ENCODE data around the gene GNB4. TPM values are rescaled to one million over a fixed set of nuclear protein-coding genes. Genes with fewer than 3 reads are reported as not detected.
A peak's percentile ranks its signal among the peaks of the same experiment; 100 is the strongest.

Gene GNB4
- polyA plus RNA-seq, 5 donors: 33.8 to 54.4 (median 43.9) TPM

DNA sequence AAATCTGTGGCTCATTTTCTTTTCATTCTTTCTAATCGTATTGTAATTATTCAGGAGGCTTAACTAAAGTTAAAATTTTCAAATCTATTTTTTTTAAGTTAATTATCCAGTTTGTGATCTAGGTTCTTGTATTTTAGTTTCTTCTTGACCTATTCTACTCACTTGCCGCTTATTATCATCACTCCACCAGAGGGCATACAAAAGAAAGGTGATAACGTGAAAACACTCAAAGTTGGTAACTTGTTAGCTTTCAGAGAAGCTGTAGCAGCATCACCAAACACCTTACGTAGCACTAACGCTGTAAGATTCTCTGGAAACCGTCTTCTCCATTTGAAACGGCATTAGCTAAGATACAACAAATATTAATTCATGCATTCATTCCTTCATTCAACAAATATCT lies 4.8 kb downstream of the GNB4 start:
- peak in 1 of 2 donors; percentile 9 for DNase-seq

DNA sequence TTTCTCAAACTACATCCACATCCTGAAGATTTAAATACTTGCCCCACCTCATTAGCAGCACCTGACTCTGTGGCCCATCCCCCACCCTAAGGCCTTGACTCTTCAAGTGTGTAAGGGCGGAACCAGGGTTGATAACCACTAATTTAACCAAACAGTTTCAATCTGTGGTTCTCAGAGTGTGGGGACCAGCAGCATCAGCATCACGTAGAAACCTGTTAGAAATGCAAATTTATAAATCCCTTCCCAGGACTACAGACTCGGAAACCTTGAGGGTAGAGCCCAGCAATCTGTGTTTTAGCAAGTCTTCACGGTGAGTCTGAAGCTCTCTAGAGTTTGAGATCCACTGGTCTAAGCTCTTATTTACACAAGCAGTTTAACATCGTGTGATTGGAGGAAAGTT lies 12.4 kb downstream of the GNB4 start:
- DNase-seq: no peak

DNA sequence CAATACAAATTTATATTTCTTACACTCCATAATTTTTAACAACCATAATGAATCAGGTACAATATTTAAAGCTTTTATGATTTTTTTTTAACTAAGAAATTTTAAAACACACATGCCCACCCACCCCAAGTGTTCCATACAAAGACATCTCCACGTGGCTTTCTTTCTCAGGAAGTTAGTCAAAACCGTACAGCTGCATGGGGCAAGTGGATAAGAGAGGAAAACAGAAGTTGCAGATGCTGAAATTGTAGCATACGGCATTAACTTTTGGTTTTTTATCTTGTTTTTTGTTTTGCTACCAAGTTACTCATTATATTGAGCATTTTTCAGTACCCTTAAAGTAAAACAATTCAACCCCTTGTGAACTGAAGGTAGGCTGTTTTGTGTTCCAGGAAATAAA lies 14.8 kb downstream of the GNB4 start:
- no peak for DNase-seq

DNA sequence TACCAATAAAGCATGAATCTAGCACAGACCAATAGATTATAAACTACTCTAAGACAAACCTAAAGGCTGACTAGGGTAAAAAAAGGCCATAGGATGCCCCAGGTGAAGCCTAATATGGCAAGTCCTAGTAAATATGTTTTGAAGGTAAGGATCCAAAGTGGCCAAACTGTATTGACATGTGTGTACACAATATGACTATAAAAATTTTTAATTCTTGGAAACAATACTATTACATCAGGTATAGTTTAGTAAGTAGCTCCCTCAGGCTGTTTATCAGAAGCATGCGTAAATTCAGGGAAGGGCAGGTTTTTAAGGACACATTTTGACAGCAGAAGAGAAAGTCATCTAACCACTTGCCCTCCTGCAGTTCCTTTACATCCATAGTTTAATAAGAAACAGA lies 18.8 kb downstream of the GNB4 start:
- no peak for DNase-seq

DNA sequence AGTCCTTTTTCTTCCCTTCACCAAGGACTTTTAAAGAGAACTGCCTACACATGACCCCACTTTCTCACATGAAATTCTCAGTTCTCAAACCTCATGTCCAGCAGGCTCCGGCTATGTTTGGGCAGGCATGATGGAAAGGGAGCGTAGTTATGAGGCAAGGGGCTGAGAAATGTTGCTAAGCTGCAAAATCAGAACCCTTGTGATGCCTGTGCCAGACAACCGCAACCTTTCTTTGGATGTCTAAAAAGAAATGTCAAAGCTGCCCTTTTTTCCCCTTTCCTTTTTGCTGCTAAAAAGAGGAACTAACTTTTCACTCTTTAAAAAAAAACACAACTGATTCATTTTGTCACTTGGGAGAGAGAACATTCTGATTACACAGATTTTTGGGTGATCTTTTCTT lies 19.2 kb downstream of the GNB4 start:
- no peak for DNase-seq

DNA sequence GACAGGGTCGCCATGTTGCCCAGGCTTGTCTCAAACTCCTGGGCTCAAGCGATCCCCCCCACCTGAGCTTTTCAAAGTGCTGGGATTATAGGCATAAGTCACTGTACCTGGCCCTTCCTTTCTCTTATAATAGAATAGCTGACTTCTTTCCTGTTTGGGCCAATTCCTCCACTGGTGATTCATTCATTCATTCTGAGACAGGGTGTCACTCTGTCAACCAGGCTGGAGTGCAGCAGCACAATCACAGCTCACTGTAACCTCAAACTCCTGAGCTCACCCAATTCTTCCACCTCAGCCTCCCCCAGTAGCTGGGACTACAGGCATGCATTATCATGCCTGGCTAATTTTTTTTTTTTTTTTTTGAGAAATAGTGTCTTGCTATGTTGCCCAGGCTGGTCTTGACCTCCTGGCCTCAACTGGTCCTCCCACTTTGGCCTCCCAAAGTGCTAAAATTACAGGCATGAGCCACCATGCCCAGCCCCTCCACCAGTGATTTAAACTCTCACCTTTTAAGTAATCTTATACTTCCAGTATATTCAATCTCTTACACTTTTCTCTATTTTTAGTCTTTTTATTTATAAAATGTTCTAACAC lies 20.9 kb downstream of the GNB4 start:
- DNase-seq: no peak

DNA sequence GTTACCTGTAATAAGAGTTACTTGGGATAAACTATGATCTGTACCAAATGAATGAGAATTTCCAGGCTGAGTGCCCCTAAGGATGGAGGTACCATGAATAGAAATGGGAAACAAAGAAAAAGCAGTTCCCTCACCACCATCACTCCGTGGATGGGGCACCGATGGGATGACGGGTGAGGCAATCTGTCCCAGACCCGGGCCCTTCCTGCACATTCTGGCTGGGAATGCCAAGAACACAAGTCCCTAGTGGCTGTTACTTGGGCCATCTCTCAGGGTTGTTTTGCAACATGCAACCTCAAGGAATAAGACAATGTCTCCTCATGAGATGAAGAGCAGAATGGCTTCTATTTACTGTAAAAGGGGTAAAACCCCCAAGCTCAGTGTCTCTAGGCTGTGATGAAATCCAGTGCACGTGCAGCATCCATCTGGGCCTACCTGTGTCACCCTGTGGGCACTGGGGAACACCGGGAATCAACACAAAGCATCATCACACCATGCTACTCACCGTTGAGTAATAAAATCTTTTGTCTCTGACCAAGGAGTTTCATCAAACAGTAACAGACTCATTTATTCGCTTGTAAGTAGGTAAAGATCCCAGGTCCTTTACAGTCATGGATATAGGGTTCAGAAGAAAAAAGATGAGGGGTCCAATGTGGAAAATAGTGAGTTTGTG lies 22.3 kb downstream of the GNB4 start:
- DNase-seq: no peak

DNA sequence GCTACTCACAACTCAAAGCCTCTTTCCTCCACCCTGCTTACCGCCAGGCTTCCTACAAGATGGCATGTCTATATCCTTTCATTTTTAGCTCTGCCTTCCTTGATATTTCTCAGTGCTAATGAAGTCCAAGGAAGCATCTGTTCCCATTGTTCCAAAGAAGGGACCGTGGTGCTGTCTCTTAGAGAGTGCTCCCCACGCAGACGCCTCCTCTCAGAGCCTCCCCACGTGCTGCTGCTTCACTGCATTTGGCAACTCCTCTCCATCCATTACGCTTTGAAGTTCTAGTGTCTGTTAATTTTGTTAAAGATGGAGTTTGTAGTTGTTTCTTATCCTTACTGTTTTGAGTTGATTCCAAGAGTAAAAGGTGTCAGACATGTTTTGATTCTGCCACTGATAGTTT lies 26.2 kb downstream of the GNB4 start:
- no peak for DNase-seq

DNA sequence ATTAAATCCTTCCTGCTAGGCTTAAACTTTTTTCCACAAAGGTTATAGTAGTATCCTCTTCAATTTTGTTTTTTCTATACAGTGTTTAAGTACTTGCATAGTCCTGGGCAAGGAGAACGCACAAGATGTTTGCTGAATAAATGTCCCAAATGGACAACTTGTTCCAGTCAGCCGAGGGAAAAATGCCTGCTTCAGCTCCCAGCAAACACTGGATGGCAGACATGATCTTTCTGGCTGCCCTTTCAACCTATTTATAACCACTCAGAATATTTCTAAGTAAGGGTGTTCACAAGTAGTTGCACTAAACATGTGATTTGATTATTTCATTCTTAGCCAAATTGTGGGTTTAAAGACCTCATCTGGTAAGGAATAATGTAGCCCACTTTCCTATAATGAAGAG lies 29.8 kb downstream of the GNB4 start:
- DNase-seq: peak; percentile 17 to 37

DNA sequence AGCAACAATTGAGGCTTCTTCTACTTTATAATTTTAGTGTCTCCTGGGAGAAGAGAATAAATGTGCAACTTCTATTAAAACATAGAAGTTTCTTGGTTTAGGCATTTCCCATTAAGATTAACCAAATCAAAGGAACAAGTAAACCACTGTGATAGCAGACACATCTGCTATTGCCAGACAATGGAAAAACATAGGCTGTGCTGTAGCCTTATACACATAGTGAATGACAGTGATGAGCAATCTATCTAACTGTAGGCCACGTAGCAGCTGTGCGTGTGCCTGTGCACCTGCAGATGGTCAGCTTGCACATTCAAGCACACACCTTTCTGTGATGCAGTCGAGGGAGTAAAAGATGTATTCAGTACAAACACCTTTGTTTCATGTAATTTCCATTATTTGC lies 32.7 kb downstream of the GNB4 start:
- no peak for DNase-seq

DNA sequence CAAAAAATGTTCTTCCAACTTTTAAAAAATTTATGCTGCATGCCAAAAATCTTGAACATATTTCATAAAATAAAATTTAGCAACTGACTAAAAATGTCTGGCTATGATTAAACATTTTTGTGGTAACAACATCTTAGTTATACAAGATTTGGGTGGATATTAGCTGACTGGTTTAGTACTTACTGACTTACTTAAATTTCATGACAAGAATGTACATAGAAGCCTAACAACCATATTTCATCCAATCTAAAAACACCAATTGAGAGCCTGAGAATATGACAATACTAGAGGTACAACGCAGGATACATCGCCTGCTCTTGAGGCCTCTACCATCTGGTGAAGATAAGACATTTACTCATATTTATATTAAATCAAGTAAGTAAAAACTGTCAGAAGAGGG lies 34.6 kb downstream of the GNB4 start:
- no peak for DNase-seq

DNA sequence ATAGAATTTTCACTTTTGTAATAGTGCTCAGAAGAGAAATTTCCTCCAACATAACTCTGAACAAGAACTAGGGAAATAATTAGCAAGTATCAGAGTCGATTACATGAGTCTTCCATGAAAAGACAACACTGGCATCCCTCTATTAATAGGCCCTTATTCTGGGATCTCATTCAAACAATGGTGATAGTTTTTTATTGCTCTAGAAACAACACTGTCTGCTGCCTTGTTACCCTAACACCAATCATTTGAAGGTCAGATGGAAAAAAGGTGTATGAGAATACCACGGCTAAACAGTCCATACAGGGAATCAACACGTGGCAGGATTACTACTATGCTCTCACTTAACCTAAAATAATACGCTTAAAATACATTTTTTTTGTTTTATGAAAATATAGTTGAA lies 35.9 kb downstream of the GNB4 start:
- DNase-seq: no peak

DNA sequence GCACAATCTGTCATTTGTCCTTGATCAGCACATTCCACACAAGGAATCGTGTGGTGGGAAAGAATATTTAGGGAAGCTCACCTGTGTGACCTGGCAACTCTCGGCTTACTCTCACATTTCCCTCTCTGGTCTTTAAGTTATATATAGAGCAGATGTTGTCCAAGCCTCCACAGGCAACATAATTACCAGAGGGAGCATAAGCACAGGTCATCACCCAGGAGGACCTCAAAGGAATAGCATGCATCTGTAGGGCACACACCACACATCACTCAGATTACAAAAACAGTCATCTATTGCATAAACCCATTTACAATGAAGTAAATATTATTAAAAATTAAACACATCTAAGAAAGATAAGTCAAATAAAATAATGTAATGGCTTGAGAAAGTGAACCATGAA lies 36.5 kb downstream of the GNB4 start:
- no peak for DNase-seq

DNA sequence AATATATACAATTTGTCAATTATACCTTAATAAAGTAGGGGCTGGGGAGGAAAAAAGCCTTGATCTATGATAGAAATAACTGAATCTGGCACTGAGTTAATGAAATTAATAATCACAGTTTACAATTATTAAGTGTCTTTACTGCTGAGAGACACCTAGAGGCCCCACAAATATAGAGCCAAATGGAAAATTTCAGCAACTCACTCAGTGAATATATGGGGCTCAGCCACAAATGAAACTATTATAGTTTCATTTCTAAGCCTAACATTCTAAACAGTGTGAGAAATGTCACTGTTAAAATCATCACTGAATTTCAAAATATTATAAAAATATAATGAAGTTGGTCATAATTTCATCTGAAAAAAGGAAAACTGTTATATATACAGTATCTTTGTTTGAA lies 40.3 kb downstream of the GNB4 start:
- DNase-seq: no peak

DNA sequence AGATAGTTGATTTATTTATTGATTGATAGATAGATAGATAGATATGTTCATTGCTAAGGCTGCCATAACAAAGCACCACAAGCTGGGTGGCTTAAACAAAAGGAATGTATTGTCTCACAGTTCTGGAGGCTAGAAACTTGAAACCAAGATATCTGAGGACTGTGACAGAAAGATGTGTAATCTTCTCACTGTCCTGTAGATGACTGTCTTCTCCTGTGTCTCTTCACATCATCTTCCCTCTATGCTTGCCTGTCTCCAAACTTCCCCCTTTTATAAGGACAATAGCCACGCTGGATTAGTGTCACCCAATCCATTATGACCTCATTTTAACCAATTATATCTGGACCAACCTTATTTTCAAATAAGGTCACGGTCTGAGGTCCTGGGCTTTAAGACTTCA lies 40.9 kb downstream of the GNB4 start:
- no peak for DNase-seq

DNA sequence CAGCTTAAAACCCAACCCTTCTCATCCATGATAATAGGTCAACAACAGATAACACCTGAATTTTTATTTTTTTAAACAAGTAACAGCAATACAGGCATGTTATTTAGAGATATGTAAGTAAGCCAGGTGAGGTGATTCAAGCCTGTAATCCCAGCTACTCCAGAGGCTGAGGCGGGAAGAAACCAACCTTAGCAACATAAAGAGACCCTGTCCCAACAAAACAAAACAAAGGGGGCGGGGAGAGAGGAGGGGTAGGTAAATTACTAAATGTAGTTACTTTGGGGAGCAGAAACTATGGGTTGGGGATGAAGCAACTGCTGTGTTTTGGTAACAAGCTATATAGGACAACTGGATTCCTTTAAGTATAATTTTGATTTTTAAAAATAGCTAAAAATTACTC lies 47.0 kb downstream of the GNB4 start:
- no peak for DNase-seq

DNA sequence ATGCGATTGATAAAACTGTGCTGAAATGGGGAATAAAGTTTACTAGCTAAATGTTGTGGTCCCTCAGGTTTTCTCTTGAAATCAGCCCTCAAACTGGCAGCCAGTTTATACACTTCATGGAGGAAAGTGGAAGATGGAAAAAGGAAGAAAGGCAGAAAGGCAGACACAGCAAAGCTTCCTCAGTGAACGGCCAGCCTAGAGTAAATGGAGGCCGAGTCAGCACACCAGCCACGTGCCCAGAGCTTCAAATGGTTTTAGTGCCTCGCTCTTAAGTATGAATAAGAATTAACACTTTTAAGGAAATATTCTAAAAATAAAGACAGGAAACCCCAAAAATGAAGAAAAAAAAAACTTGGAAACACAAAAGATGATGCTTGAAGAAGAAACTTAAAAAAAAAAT lies 48.3 kb downstream of the GNB4 start:
- no peak for DNase-seq

DNA sequence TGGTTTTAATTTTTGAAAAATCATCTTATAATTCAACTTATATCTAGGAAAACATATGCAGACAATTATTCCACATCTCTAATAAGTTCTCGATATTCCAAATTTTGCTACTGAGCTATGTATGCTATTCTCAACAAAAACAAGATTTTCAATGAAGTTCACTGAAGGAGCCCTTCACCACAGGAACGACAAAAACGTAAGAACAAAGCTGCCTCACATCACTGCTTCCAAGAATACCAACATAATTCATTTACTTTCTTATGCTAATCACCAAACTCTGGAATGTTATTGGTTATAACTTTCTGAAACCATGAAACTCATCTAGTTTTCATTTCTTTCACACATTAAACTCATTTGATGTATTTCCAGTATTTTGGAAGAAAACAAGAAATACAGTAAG lies 49.7 kb downstream of the GNB4 start:
- no peak for DNase-seq

DNA sequence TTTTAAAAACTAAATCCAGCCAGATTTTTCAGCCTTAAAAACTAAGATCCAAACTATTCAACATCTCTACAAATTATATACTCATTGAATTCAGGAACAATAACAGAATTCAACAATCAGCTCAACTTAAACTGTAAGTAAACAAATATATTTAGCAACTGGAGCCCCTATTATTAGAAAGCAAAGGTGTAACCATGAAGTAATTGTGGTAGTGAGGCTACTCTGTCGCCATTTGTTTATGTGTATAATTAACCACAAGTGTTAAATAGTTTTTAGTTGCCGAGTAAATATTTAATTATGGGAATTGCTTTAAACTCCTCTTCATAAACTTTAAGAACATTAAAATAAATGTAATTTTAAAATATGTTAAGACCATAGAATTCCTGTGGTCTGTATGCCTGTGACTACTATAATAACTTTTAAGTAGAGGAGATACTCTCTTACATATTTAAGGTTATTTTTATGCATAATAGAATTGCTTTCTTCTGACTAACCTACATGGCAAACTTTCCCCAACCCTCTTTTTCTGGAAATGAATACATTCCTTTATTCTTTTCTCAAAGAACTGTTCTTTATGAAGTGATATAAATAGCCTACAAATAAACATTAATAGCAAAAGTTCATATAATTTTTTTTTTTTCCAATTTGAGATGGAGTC lies 52.6 kb downstream of the GNB4 start:
- DNase-seq: no peak

DNA sequence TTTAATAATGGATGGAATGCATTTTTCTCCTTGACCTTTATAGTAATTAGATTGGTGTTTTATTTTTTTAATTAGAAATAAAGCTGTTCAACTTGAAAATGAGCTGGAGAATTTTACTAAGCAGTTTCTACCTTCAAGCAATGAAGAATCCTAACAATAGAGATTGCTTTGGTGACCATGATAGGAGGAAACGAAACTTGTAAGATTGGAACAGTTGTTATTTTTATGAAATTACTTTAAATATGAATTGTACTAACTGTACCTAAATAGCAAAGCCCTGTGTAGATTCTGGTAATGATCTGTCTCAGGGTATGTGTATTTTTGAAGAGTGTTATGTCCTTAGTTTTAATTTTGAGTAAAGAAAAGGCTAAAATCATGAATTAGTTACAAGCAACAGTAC lies 59.4 kb downstream of the GNB4 start:
- no peak for DNase-seq

DNA sequence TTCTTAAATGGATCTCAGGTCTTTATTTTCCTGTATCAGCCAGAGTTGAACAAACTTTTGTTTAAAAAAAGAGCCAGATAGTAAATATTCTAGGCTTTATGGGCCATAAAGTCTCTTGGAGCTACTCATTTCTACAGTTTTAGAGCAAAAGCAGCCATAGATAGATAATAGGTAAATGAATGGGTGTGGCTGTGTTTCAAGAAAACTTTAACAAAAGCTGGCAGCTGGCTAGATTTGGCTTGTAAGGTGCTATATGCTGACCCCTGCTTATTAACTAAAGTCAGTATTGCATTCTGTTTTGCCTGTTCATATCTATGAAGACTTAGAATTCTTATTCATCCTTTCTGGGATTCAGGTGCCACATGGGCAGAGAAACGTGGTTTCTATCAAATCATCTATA lies 74.8 kb downstream of the GNB4 start:
- no peak for DNase-seq

DNA sequence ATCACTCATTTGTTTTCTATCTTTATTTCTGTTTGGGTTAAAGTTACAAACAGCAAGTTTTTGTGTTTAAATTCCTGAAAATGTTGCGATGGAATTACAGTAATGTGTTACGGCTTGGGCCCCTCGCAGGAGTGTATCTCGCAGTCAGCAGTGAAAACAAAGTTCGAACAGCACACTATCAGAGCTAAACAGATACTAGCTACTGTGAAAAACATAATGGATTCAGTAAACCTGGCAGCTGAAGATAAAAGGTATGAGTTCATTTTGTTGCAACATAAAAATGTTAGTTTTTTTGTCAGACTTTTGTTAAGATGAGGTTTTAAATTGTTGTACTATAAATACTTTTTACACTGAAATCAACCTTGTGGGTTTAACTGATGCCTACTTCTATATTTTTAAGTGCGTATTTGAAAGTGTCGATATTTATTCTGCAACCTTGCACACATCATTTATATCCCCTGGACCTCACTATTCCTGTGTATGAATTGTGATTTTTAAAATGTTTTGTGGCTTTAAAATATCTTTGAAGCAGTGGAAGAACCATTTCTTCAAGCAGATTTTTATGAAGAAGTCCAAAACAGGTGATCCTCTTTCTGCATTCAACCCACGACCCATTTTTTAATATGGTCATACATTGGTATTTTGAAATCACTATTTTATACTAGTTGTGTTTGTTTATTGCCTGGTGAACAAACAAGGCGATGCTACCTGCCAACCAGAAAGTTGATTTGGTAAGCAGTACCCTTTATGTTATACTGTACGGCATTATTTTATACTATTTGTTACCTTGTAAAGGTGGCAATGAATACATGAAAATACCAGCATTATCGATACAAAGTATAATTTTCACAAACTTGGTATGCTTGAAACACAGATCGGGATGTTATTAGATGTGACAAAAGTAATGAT lies 75.9 kb downstream of the GNB4 start:
- DNase-seq: no peak

DNA sequence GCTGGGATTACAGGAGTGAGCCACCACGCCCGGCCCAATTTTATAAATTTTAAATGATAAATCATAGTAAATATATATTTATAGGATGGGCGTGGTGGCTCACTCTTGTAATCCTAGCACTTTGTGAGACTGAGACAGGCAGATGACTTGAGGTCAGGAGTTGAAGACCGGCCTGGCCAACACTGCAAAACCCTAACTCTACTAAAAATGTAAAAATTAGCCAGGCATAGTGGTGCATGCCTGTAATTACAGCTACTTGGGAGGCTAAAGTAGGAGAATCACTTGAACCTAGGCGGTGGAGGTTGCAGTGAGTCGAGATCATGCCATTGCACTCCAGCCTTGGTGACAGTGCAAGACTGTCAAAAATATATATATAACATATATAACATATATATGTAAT lies 77.3 kb downstream of the GNB4 start:
- no peak for DNase-seq

Data from right lung (tissue), 5 donors.